Measurements from ENCODE around the gene BCL7B.
"Not testable (repeated sequence)": the region's sequence is repeated elsewhere in the genome, so short reads cannot be mapped to it uniquely, and the experiment has no call there.

The BCL7B gene

DNA sequence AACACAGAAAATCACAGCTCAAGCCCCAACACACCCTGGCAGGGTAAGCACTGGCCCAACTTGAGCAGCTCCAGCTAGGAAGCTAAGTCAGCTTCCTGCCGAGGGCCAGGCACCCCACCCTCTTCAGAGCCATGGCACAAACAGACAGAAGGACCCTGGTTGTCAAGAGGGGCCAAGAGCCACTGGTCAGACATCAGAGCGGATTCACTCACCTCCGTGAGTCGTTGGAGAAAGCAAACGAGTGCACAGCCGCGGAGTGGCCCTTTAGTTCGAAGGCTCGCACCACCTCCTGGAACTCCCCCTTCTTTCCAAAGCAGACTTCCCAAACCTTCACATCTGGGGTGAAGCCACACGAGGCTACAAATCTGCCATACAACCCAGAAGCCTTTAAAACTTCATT, 13.5 kb upstream of the BCL7B start:
- no peak for DNase-seq

DNA sequence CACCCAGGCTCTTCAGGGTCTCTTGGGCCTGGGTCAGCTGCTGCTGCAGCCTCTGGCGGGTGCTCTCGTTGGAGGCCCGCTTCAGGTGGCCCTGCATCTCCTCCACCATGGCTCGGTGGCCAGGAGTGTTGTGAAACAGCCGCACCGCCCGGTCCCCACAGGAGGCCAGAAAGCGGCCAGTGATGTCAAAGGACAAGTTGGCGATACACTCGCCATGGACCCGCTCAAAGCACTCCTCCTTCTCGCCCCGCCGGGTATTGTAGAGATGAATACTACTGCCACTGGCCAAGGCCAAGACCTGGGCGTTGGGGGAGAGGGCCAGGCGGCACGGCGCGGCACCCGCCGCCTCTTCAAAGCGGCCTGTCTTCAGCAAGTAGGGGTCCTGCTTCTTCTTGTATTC, 13.0 kb upstream of the BCL7B start:
- no peak for DNase-seq

DNA sequence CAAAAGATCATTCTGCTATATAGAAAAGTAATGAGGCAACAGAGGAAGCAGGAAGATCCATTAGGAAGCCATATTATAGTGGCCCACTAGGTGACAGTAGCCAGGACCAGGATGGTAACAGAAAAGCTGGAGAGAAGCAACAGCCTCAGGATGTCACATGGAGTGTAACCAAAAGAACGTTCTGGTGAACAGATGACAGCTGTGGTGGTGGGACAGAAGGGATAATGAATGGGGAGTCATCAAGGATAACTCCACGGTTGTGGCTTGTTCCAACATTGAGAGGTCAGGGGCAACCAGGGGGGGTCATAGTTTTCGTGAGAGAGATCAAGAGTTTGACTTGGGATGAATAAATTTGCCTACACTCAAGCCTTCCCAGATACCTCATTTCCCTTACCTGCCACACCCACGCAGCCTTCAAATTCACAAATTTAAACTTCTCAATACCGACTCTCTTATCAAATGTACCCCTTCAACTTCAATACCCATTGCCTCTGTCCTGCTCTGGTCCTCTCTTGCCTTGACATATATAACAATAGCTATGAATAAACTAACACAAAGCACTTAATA, 11.6 kb upstream of the BCL7B start:
- no peak for DNase-seq

DNA sequence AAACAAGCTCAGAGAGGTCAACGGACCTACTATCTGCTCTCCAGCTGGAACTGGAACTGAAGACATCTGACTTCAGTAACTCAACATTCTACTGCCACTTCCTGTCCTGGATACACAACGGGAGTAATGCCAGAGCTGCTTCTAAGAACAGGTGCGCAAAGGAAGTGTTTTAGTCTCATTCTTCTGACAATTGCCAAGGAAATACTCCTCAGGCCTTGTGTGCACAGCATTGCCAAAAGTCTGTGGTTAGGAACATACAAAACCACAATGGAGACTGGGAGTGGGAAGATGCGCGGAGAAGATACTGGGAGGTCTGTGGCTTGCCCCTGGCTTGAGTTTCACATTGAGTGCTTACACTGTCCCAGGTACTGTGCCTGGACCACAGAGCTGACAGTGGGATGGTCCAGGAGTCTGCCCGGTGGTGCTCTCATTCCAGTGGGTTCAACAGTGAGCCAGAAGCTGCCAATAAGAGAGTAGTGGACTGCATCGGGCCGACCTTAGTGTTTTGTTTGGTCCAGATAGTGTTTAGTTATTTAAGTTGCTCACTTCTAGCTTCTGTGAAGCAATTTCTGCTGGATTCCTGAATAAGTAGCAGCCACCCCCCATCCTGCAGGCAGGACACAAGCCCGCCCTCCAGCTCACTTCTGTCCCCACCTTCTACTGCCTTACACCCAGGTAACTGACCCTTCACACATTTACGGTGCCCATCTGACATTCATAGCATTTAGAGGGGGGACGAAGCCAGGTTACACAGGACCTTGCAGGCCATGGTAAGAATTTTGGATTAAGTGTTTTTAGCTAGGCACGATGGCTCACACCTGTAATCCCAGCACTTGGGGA, 10.6 kb upstream of the BCL7B start:
- DNase-seq, result no peak

DNA sequence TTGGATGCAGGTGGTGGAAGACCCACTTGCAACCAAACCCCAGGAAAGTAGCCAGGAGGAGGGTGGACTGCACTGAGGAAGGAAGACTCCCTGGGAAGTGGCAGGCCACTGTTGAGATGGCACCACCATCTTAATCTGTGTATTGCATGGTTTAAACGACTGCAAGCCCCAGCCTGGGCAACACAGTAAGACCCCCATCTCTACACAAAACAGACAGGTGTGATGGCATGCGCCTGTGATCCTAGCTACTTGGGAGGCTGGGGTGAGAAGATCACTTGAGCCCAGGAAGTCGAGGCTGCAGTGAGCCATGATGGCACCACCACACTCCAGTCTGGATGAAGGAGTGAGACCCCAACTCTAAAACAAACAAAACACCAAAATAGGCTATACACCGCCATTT, 9.7 kb upstream of the BCL7B start:
- no peak for DNase-seq

DNA sequence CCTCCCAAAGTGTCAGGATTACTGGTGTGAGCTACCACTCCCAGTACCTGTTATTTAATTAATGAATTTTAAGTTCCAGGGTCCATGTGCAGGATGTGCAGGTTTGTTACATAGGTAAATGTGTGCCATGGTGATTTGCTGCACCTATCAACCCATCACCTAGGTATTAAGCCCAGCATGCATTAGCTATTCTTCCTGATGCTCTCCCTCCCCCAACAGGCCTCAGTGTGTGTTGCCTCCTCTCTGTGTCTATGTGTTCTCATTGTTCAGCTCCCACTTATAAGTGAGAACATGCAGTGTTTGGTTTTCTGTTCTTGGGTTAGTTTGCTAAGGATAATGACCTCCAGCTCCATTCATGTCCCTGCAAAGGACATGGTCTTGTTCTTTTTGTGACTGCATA, 8.9 kb upstream of the BCL7B start:
- not testable (repeated sequence) for DNase-seq

DNA sequence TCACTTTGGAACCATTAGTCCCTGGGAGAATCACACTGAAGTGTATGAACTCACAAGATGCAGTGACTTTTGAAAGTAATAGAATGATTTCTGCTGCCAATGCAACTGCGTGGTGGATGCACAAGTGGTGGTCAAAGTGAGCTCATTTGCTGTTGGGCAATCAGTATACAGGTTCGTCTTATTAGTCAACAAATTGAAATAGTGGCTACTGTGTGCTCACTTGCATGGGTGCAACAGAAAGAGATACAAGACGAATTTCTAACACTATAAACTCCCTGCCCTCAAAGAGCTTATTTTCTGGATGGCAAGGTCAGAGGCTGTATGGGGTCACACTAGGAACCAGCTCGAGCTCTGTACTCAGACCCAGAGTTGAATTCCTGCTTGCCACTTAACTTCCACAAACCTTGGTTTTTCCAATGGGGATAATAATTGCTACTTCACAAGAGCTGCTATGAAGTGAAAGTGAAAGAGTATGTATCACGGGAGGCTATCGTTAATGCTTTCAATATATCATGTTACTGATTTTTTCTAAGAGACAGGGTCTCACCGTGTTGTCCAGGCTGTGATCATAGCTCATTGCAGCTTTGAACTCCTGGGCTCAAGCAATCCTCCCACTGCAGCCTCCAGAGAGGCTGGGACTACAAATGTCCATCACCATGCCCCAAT, 8.3 kb upstream of the BCL7B start:
- DNase-seq, result no peak

DNA sequence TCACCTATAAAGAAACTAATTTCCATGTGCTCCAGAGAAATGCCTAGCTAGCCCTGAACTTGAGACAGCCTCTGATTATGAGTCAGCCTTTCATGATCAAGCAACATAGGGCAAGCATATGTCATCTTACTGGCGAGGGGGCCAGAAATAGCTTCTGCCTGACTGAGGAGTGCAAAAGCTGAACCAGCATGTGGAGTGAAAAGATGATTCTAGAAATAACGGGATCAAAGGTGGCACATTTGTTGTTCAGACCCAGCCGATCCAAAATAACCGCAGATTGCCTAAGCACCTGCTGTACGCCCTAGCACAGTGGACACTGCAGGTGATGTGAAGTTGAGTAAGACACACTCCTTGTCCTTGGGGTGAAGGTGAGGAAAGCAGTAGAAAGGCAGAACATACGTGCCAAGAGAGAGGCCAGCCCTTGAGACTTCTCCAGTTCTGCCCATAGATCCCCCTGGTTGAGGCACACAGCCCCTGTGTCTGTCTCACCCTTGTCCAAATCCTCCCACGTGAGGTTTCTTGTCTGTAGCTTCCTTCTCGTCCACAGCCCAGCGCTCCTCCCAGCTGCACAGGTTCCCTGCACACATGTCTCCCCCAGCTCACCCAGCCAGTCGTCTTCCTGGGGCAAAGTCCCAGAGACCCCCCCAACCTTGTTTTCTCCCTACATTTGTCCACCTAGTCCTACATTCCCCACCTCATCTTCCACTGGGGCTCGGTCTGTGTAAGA, 2.8 kb upstream of the BCL7B start:
- DNase-seq, result no peak

DNA sequence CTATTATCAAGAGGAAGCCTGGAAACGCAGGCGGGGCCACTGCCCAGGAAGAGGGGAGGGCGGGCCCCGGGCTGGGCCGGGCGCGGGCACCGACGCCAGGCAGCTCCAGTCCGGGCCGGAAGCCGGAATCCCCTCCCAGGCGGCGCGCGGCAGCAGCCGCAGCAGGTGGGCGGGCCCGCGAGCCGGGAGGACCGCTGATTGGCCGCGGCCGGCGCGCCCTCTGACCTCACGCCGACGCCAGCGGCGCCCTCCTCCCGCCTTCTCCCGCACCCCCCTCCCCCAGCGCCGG, 438 bp downstream of the BCL7B start:
- DNase-seq, result peak; percentile 79

DNA sequence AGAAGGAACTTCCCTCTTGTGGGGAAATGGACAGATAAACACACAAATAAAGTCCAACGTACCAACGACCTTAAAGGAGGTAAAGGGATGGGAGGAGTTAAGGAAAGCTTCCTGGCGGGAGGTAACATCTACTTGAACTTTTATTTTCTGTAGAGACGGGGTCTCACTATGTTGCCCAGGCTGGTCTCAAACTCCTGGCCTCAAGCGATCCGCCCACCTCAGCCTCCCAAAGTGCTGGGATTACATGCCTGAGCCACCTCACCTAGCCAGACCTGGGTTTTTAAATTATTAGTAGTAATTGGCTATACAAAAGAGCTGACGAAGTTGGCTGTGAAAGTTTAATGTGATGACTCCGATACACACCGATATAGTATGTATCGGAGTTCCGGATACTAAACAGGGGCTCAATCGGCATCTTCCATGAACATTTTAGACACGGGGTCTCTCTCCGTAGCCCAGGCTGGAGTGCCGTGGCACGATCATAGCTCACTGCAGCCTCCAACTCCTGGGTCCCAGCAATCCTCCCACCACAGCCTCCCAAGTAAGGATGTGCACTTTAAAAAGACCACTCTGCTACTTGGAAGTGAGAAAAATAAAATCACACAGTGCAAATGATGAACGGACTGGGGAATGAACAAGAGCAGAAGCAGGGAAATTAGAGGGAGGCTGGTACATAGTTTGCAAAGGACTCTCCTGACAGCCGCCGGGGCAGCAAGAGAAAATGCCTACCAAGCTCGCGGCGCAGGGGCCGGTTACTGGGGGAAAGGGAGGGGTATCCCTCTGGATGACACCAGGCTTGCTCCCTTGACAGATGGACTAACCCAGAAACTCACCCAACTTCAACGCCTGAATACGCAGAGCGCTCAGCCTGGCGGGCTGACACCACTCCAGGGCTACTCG, 1.0 kb downstream of the BCL7B start:
- DNase-seq, result no peak

DNA sequence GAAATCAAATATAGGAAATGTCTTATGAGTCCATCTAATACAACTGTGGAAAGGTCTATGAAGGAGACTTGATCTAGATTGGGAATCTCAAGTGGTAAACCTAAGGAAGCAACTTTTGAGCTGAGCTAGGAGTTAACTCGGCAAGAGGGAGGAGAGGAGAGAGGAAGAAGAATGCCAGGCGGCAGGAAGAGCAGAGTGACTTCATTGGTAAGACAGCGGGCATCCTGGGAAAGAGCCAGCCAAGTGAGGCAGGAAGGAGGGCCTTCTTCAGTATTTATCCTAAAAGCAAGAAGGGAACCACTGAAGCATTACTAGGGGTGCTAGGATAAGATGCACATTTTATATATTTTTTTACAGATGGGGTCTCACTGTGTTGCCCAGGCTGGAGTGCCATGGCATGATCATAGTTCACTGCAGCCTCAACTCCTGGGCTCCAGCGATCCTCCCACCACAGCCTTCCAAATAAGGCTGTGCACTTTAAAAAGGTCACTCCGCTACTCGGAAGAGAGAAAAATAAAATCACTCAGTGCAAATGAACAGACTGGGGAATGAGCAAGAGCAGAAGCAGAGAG, 2.0 kb downstream of the BCL7B start:
- DNase-seq, result no peak

DNA sequence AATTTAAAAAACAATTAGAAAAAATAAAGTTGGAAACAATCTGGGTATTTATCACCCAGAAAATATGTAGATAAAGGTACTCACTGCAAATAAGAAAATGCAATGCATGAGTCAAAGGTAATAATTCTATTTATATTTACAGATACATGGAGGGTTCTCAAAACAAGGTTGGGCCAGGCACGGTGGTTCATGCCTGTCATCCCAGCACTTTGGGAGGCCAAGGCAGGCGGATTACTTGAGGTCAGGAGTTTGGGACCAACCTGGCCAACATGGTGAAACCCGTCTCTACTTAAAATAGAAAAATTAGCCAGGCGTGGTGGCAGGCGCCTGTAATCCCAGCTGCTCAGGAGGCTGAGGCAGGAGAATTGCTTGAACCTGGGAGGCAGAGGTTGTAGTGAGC, 7.4 kb downstream of the BCL7B start:
- not testable (repeated sequence) for DNase-seq

DNA sequence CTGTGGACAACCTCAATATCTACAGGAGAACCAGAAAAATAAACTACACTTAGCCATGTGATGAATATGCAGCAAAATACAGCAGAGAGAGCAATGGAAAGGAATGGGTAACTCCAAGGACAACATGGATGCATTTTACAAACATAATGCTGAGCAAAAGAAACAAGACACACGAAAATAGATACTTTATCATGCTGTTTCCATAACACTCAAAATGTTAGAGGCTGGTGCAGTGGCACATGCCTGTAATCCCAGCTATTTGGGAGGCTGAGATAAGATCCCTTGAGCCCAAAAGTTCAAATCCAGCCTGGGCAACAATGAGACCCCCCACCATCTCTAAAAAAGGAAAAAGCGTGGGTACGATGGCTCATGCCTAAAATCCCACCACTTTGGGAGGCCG, 8.3 kb downstream of the BCL7B start:
- DNase-seq, result no peak

DNA sequence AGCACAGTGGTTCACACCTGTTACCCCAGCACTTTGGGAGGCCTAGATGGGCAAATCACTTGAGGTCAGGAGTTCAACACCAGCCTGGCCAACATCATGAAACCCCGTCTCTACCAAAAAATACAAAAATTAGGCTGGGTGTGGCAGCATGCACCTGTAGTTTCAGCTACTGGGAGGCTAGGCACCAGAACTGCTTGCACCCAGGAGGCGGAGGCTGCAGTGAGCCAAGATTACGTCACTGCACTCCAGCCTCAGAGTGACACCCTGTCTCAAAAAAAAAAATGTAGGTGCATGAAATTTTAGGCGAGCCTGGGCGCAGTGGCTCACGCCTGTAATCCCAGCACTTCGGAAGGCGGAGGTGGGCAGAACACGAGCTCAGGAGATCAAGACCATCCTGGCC, 9.6 kb downstream of the BCL7B start:
- no peak for DNase-seq

DNA sequence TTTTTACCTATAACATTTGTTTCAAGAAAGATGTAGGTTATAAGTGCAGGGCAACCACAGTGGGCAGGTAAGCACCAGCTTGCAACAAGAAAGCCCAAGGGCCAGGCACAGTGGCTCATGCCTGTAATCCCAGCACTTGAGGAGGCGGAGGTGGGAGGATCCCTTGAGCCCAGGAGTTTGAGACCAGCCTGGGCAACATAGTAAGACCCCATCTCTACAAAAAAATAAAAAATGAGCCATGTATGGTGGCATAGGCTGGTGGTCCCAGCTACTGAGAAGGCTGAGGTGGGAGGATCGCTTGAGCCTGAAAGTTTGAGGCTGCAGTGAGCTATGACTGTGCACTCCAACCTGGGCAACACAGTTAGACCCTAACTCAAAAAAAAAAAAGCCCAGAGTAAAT, 12.8 kb downstream of the BCL7B start:
- no peak for DNase-seq

DNA sequence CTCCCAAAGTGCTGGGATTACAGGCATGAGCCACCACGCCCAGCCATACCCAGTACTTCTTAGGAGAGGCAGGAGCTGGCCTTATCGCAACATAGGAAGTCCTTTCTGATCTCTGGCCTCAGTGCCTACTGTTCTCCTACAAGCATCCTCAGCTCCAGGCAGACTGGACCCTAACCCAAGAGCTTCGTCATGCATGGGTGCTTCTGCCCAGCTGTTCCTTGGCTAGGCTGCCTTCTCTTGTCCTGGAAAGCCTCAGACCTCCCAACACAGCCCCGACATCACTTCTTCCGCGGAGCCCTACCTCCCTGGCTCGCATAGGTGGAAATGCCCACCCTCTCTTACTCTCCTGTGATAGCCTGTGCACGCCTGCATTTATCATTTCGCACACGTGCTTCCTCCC, 15.8 kb downstream of the BCL7B start:
- no peak for DNase-seq

DNA sequence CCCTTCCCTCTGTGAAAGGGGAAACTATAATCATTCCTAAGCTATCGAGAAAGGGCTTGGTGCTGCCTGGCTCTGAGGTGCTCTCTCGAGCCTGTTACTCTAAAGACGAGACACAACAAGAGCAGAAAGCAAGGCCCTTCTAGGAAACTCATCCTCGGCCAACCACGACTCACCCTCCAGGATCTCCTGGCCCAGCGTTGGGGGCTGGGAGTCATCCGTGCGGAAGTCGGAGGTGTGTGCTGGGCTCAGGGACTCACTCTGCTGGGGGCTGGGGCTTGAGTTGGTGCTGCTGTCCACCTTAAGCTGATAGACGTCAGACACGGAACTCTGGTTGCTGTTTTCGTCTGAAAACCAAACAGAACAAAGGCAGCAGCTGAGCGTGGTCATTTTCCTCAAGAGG, 17.8 kb downstream of the BCL7B start:
- no peak for DNase-seq

DNA sequence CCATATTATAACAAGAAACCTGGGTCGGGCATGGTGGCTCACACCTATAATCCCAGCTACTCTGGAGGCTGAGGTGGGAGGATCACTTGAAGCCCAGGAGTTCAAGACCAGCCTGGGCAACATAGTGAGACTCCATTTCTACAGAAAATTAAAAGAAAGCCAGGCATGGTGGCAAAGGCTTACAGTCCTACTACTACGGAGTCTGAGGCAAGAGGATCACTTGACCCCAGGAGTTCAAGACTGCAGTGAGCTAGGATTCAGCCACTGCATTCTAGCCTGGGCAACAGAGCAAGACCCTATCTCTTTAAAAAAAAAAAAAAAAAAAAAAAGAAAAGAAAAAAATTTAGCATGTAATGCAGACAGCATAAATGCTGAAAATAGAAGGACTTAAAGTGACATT, 19.0 kb downstream of the BCL7B start:
- DNase-seq, result not testable (repeated sequence)

DNA sequence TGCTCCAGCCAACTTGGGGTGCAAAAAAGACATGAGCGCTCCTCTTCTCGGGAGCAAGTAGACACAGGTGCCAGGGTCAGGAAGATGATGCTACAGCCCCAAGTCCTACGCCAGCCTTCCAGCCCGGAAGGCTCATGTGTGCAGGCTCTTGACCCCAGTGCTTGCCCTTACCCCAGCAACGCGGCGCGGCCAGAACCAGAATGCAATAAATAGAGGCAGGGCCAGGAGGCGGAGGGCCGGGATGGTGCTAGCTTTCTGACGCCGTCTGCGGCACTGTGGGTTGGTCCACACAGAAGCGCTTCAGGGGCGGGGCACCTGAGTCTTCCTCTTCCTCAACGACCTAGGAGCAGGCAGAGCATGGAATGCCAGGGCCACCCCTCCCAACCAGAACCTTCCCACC, 20.4 kb downstream of the BCL7B start:
- no peak for DNase-seq

DNA sequence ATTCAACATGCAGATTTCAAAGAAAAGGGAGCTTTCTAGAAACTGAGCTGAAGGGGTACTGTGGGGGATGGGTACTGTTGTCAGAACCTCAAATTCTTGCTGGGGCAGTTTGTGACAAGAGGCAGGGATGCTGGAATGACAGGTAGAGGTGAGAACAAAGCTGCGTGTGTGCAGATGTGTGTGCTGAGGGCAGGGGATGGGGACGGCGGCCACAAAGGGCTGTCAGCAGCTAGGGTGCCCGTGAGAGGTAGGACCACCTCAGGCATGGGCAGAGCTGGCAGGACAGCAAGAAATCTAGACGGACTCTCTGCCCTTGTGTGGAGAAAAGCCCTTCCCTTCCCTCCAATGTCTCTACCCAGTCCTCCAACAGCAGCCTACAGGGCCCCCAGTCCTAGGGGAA, 21.0 kb downstream of the BCL7B start:
- DNase-seq, result no peak

DNA sequence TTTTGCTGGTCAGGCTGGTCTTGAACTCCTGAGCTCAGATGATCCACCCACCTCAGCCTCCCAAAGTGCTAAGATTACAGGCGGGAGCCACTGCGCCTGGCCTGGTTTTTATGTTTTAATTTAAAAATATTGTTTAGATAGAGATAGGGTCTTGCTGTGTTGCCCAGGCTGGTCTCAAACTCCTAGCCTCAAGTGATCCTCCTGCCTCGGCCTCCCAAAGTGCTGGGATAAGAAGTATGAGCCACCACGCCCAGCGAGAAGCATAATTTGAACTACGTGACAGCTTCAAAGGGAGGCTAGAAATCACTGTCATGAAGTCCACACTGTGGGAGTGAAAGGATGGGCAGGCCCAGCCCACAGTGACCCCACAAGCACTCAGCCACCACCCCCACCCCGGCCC, 21.6 kb downstream of the BCL7B start:
- DNase-seq, result not testable (repeated sequence)

DNA sequence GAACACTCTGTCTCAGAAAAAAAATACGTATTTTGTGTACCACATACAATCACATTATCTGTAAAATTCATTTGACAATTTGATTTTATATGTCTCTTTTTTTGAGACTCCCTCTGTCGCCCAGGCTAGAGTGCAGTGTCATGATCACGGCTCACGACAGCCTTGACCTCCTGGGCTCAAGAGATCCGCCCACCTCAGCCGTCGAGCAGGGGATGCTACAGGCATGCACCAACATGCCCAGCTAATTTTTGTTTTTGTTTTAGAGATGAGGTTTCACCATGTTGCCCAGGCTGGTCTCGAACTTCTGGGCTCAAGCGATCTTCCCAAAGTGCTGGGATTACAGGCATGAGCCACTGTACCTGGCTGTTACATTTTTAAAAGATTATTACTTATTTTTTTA, 23.7 kb downstream of the BCL7B start:
- DNase-seq, result no peak
